ENCODE measurements around the gene RNF114. TPM values are rescaled to one million over a fixed set of nuclear protein-coding genes. Genes with fewer than 3 reads are reported as not detected.

Gene RNF114
- total RNA-seq, 1 experiment from 2014 or later, result 72.3 TPM

DNA sequence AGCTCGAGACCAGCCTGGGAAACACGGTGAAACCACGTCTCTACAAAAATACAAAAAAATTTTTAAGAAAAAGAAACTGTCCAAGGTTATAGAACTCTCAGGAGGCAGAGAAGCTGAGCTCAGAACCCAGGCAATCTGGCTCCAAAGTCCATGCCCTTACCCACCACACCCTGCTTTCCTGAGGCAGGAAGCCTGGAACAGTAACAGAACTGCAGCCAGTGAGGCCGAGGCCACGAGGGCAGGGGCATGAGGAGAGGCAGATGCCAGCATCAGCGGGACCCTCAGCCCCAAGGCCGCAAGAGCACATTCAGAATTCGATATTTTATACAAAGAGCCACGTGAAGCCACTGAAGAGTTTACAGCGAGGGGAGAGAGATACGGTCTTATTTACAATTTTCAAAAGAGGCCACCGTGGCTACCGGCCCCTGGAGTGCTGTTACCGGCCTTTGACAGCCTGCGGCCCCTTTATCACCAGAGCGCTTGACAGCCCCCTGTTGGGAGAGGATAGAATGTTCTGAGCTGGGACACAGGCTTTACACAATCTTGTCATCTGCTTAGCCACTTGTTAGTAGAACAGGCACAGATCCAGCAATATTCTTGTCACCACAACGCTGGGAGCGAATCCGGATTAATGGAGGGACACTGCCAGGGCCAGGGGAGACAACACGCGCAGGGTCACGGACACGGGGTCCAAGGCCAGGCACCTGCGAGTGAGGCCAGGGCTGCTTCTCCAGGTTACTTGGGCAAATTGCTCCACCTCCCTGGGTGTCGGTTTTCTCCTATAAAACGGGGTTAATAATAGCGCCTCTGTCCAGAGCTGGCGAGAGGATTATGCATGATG is 26.5 kb upstream of the RNF114 start:
- no peaks in the 10 kb centered on the region for H3K9me3 Mint-ChIP-seq (ENCODE audit: low read depth, unreplicated experiment)
- H3K4me1 Mint-ChIP-seq (ENCODE audit: low read depth, unreplicated experiment), result peaks cover 39% of the 10 kb centered on the region
- intact Hi-C loops (cut with micrococcal nuclease; ENCODE audit: unreplicated experiment), result no loop called here
- H3K4me3 Mint-ChIP-seq (ENCODE audit: low read depth, unreplicated experiment), result no peak overlapping the region
- H3K27ac Mint-ChIP-seq (ENCODE audit: unreplicated experiment), result no peak overlapping the region
- CTCF ChIA-PET, result interaction anchor here (0.5 to 1.5 kb wide), 4 partner anchors 22 to 299 kb away, joined by 3 to 5 read pairs (median 4); partner anchors contain the start of gene RNF114
- BruUV-seq (replicated peaks), result no TSS peak
- DNase-seq, result no peak
- H3K36me3 Mint-ChIP-seq (ENCODE audit: insufficient read depth, unreplicated experiment), result peaks cover 46% of the 10 kb centered on the region
- TF ChIP-seq, protein P1, sequence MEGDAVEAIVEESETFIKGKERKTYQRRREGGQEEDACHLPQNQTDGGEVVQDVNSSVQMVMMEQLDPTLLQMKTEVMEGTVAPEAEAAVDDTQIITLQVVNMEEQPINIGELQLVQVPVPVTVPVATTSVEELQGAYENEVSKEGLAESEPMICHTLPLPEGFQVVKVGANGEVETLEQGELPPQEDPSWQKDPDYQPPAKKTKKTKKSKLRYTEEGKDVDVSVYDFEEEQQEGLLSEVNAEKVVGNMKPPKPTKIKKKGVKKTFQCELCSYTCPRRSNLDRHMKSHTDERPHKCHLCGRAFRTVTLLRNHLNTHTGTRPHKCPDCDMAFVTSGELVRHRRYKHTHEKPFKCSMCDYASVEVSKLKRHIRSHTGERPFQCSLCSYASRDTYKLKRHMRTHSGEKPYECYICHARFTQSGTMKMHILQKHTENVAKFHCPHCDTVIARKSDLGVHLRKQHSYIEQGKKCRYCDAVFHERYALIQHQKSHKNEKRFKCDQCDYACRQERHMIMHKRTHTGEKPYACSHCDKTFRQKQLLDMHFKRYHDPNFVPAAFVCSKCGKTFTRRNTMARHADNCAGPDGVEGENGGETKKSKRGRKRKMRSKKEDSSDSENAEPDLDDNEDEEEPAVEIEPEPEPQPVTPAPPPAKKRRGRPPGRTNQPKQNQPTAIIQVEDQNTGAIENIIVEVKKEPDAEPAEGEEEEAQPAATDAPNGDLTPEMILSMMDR (IDR thresholded peaks at IDR 0.05; ENCODE audit: unreplicated experiment), result peak; percentile 38
- H3K27me3 Mint-ChIP-seq (ENCODE audit: unreplicated experiment), result no peaks in the 10 kb centered on the region

DNA sequence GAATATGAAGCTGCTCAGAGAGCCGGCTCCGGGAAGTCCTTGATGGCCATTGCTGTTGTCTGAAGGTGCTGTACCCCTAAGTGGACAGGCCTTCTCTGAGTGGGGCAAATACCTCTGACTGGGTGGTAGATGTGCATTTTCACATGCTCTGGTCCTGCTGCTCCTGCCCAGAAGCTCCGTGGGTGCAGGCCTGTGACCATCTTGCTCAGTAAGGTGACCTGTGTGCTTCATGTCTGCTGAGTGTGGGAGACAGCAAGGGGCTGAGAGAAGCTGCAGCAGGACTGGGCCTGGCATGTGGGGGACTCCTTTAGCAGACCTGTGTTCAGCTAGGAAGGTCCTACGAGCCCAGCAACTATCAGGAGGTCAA is 25.9 kb upstream of the RNF114 start:
- intact Hi-C loops (cut with micrococcal nuclease; ENCODE audit: unreplicated experiment), result no loop called here
- Mint-ChIP-seq H3K27me3 (ENCODE audit: unreplicated experiment) (no peaks in the 10 kb centered on the region), H3K4me3 (ENCODE audit: low read depth, unreplicated experiment) (no peak overlapping the region), H3K9me3 (ENCODE audit: low read depth, unreplicated experiment) (no peaks in the 10 kb centered on the region), H3K36me3 (ENCODE audit: insufficient read depth, unreplicated experiment) (peaks cover 46% of the 10 kb centered on the region), H3K4me1 (ENCODE audit: low read depth, unreplicated experiment) (peaks cover 40% of the 10 kb centered on the region), H3K27ac (ENCODE audit: unreplicated experiment) (no peak overlapping the region)
- DNase-seq, result no peak
- CTCF ChIA-PET, result interaction anchor here (1.5 kb wide), 1 partner anchor 26 kb away, joined by 4 read pairs; the partner anchor contains the start of gene RNF114
- BruUV-seq (replicated peaks), result no TSS peak
- TF ChIP-seq, protein P1 (IDR thresholded peaks at IDR 0.05; ENCODE audit: unreplicated experiment), result no peak

DNA sequence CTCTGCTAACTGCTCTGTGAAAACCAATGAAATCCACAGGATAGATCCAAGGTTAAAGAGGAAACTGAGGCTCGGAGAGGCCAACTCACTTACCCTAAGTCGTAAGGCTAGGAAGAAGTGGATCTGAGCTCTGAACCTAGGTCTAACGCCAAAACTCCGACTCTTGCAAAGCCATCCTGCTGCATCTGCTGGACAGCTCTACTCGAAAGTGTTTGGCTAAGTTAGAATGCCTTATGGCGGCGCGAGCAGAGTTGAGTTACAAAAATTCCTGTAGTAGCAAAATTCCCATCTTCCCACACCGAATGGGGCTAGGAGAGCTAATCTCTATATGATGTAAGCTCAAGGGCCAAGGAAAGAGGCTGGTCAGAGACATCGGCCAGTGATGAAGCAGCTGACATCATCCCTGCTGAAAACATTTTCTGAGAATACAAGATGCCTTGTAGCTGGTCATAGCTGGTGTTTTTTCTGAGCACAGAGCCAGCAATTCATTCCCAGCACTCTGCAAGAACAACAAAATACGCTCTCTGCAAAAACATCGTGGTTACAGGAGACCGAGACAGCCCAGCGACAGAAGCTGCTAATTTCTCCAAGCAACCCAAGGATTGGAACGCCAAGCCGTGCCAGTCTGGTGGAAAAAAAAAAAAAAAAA is 22.7 kb upstream of the RNF114 start:
- Mint-ChIP-seq H3K9me3 (ENCODE audit: low read depth, unreplicated experiment) (no peaks in the 10 kb centered on the region), H3K4me3 (ENCODE audit: low read depth, unreplicated experiment) (peak overlapping the region; percentile 95), H3K27me3 (ENCODE audit: unreplicated experiment) (no peaks in the 10 kb centered on the region), H3K27ac (ENCODE audit: unreplicated experiment) (no peak overlapping the region), H3K4me1 (ENCODE audit: low read depth, unreplicated experiment) (peaks cover 64% of the 10 kb centered on the region), H3K36me3 (ENCODE audit: insufficient read depth, unreplicated experiment) (peaks cover 54% of the 10 kb centered on the region)
- no peak for DNase-seq
- no TSS peak for BruUV-seq (replicated peaks)
- TF ChIP-seq, protein P1 (IDR thresholded peaks at IDR 0.05; ENCODE audit: unreplicated experiment), result no peak
- CTCF ChIA-PET, result interaction anchor here (0.7 to 1.6 kb wide), 5 partner anchors 15 to 987 kb away, joined by 3 to 5 read pairs (median 3); no protein-coding TSS in a partner anchor
- intact Hi-C loops (cut with micrococcal nuclease; ENCODE audit: unreplicated experiment), result no loop called here

DNA sequence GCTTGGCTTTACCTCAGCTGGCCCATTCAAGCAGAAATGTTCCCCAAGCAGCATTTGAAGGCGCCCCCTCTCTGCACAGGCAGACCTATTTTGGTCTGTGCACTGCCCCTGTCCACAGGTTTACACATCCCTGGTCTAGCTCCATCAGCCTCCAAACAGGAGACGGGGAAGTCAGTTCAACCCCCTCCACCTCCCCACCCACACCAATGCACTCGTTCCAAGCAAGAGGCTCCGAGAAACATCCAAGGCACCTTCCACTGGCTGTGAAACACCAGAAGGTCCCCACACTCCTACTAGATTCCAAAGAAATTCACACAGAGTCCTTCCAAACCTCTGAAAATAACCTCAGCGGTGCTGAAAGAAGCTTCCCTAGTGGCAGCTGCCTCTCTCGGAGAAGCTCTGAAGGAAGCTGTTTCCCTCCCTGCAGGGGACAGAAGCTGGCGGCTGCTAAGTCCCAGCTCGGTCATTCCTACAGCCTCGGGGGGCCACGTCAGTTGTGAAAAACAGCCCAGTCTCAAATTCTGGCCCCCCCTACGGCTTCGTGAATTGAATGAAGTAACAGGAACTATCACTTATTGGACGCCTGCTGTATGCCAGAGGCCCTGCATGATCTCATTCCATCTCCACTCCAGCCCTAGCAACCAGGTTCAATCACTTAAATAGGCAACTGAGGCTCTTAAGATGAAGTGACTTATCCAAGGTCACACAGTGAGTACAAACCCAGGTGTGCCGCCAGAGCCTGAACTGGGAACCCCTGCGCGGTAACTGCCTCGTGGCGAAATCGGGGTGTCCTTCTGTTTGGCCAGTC is 21.7 kb upstream of the RNF114 start:
- Mint-ChIP-seq H3K27me3 (ENCODE audit: unreplicated experiment) (no peaks in the 10 kb centered on the region), H3K9me3 (ENCODE audit: low read depth, unreplicated experiment) (no peaks in the 10 kb centered on the region), H3K27ac (ENCODE audit: unreplicated experiment) (peak overlapping the region; percentile 99), H3K4me3 (ENCODE audit: low read depth, unreplicated experiment) (peak overlapping the region; percentile 95), H3K36me3 (ENCODE audit: insufficient read depth, unreplicated experiment) (peaks cover 46% of the 10 kb centered on the region), H3K4me1 (ENCODE audit: low read depth, unreplicated experiment) (peaks cover 60% of the 10 kb centered on the region)
- BruUV-seq (replicated peaks), result TSS peak; percentile 27
- CTCF ChIA-PET, result interaction anchor here (0.7 to 1.6 kb wide), 6 partner anchors 10 to 988 kb away, joined by 3 to 5 read pairs (median 4); no protein-coding TSS in a partner anchor
- intact Hi-C loops (cut with micrococcal nuclease; ENCODE audit: unreplicated experiment), result no loop called here
- no peak for DNase-seq
- TF ChIP-seq, protein P1 (IDR thresholded peaks at IDR 0.05; ENCODE audit: unreplicated experiment), result no peak

Data from Calu3 (cell line).